GM11168 (cell line): ENCODE data around the gene VEGFB.

Experiments used
- in situ Hi-C: fragments of 300-500 bp; cut with MboI; formaldehyde crosslinking; loops from one replicate; pipeline ENCODE4 v1.12.0; 2022; ENCODE audit warnings: low sequenced_read_pairs; ENCODE audit not compliant: unreplicated experiment

The VEGFB gene

GRCh38 chr11:64275031-64275800, 40.8 kb downstream of the VEGFB start:
- in situ Hi-C loops: no loop called here

DNA sequence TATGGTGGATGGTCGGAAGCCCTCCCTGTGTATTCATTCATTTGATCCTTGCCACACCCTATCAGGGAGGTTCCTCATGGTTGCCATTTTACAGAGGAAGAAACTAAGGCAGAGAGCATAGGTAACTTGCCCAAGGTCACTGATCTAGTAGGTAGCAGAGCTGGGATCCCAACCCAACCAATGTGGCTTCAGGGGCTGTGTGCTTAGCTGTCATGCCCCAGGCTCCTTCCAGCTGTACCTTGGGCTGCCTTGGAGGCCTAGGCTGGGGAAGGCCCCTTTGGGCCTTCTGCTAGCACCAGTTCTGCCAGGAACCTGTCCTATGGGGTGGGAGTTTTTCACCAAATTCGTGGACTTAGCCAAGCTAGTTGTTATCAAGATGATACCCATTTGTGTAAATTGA, 41.5 kb downstream of the VEGFB start:
- in situ Hi-C loops: no loop called here

DNA sequence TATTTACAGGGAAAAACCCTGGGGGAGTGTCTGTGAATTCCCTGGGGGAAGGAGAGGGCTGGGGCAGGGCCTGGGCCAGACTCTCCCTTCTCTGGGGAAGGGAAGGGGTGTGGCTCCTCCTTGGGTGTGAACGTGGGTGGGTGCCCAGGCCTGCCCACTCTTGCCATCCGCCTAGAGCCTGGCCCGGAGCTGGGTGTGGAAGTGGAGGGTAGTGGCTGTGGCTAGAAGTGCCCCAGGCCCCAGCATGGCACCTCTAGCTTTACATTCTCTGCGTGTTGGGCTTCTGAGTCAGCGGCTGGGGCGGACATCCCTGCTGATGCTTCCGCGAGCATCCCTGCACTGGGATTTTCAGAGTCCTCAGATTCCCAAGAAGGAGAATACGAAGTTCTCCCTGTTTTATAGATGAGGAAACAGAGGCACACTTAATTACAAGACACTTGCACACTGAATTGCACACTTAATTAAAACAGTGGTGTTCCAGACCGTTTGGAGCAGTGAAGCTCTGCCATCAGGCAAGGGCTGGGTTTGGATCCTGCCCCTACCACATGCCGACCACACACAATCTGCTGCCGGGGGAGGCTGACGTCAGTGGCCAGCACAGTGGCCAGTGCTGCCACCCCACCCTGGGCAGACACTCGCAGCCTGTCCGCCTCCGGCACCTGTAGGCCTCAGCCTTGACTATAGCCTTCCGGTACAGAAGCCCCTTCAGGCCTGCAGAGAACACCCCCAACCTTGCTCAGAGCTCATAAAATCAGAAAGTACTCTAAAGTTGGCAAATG, 42.5 kb downstream of the VEGFB start:
- in situ Hi-C loops: no loop called here

DNA sequence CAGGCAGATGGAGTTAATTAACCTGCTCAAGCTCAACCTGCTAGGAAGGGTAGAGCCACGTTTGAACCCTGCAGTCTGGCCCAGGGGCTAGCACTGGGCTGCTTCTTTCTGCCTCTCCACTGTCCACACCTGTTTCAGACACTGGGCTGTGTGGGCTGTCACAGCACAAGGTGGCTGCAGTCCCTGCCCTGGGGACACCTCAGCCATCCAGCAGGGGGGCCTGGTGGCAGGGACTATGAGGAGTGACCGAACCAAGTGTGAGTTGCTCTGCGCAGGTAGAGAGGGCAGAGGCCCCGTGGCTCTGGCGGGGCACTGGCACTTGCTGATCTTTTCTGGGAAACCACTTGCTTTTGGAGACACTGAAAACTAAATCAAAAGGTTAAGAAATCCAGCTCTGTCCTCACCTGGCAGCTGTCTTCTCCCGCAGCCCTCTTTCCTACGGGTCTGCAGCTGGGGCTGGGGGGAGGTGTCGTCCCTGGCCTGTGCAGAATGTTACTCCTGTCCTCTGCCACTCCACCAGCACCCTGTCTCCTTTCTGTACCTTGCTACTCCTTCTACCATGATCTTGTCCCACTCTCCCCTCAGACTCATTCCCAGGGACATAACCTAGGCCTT, 44.3 kb downstream of the VEGFB start:
- in situ Hi-C loops: no loop called here

GRCh38 chr11:64281957-64282770, 47.8 kb downstream of the VEGFB start:
- in situ Hi-C loops: no loop called here

DNA sequence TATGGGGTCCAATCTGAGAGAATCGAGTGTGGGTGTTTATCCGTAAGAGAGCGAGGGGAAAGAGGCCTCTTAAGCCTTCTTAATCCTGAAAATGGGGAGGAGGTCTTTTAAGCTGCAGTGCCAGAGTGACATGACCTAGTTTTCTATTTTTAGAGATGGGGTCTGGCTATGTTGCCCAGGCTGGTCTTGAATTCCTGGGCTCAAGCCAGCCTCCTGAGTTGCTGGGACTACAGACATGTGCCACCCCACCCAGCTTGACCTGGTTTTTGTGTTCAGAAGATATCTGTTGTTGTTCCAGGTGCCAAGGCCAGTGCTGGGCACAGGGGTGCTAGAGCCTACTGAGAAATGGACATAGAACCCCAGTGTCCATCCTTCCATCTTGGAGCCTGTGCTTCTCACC, 48.7 kb downstream of the VEGFB start:
- in situ Hi-C loops: no loop called here

GRCh38 chr11:64284048-64284961, 49.9 kb downstream of the VEGFB start, which contains the start of gene BAD:
Gene BAD, minus strand, starts transcription at chr11:64284665. Its CDS starts 297 bp downstream, at chr11:64284368.
- in situ Hi-C loops: no loop called here

DNA sequence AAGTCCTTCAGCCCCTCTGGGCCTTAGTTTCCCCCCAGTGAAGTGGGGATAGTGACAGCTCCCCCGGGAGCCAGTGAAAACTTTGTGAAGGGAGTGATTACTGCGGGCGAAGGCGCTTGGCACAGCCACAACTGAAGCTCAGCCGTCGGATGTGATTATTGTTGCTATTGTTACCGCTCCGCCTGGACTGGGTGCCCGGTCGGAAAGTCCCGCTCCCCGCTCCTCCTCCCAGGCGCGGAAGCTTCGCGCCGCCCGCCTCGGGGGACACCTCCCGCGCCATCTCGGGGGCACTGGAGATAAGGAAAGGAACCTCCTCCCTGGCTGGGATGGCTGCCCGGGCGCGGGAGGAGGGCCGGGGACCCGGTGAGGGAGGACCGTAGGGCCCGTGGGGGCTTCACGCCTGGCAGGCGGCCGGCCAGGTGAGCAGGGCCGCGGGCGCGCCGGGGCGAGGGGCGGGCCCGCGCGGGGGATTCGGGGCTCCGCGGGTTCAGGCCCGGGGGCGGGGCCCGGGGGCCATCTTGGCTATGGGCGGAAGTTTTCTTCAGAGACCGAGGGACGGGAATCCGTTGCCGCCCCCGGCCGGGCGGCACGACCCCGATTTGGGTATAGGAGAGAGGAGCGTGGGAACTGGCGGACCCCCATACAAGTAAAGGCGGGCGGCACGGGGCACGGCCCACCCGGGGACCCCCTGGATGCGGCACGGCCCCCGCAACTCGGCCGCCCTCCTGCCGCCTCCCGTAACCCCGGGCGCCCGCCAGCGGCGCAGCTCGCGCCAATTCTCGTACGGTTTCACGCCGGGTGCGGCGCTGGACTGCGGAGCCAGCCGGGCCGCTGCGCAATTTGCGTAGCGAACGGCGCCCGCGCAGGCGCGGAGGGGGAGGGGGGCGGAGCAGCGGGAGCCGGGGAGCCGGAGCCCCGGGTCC, 50.8 kb downstream of the VEGFB start, which contains the start of gene GPR137:
Gene GPR137, plus strand, starts transcription at position 887 of the 923 bp plus-strand sequence. CDS start 677 bp downstream, outside the sequence.
- in situ Hi-C loops: no loop called here

DNA sequence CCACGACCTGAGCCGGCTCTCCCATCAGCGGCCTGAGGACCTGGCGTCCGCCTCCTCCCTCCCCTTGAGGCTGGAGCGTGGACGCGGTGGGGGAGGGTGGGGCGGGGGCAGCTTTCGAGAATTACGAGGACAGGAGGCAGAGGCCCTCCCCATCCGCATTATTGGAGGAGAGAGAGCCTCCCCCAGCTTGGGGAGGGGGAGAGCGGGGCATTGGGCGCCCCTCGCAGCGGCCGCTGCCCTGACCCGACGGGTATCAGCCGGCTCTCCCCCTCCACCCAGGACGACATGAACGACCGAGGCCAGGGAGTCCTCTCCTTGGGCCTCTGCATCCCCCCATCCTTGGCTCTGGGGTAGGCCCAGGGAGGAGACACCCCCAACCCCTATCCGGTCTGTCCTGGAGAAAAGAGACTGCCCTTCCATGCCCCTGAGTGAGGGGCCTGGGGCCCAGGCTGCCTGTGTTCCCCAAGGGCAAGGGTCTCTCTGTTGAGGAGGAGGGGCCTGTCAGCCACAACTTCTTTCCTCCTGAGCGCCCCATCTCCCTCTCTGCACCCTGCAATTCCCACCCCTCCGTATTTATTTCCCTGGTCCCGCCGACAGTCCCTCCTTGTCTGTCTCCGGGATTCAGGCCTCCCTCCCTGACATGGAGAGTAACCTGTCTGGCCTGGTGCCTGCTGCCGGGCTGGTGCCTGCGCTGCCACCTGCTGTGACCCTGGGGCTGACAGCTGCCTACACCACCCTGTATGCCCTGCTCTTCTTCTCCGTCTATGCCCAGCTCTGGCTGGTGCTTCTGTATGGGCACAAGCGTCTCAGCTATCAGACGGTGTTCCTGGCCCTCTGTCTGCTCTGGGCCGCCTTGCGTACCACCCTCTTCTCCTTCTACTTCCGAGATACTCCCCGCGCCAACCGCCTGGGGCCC, 51.8 kb downstream of the VEGFB start:
- in situ Hi-C loops: no loop called here

DNA sequence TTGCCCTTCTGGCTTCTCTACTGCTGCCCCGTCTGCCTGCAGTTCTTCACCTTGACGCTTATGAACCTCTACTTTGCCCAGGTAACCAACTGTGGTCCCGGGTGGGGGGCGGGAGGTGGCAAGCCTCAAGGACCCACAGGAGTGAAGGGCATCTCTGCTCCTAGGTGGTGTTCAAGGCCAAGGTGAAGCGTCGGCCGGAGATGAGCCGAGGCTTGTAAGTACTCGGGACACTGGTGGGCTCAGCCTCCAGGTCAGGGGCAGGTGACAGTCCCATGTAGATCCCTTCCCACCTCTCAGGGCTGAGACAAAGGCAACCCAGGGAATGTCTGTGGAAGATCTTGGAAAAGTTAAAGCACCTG, 52.4 kb downstream of the VEGFB start:
- in situ Hi-C loops: no loop called here

GRCh38 chr11:64287676-64288352, 53.4 kb downstream of the VEGFB start:
- in situ Hi-C loops: no loop called here

DNA sequence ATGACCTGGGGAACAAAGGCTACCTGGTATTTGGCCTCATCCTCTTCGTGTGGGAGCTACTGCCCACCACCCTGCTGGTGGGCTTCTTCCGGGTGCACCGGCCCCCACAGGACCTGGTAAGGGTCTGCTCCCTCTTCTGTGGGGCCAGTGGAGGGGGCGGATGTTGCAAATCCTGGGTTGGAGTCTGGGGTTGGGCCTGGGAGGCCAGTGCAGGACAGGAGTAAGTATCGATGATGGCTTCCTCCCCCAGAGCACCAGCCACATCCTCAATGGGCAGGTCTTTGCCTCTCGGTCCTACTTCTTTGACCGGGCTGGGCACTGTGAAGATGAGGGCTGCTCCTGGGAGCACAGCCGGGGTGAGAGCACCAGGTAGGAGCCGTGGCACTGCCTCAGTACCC, 54.0 kb downstream of the VEGFB start:
- in situ Hi-C loops: no loop called here
